ENCODE data around the gene PMP22.

DNA sequence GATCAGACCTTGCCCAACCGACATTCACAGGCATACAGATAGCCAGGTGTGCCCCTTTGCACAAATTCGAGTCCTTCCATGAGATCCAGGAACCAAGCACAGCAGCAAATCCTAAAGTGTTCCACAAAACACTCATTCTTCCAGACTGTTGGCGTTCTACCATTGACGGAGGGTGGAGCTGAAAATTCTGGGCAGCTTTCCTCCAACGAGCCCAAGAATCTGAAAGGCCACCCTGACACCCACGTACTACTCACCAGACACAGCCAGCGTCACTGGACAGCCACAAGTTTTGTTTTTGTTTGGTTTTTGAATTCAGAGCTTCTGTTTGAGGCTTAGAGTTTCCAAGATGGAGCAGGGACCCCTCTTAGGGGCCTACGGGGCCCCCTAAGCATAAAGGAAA, 83.8 kb downstream of the PMP22 start:
- TF ChIP-seq, protein P1, sequence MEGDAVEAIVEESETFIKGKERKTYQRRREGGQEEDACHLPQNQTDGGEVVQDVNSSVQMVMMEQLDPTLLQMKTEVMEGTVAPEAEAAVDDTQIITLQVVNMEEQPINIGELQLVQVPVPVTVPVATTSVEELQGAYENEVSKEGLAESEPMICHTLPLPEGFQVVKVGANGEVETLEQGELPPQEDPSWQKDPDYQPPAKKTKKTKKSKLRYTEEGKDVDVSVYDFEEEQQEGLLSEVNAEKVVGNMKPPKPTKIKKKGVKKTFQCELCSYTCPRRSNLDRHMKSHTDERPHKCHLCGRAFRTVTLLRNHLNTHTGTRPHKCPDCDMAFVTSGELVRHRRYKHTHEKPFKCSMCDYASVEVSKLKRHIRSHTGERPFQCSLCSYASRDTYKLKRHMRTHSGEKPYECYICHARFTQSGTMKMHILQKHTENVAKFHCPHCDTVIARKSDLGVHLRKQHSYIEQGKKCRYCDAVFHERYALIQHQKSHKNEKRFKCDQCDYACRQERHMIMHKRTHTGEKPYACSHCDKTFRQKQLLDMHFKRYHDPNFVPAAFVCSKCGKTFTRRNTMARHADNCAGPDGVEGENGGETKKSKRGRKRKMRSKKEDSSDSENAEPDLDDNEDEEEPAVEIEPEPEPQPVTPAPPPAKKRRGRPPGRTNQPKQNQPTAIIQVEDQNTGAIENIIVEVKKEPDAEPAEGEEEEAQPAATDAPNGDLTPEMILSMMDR (conservative IDR thresholded peaks at IDR 0.05): no peak
- TF ChIP-seq EZH2 (IDR thresholded peaks at IDR 0.05; ENCODE audit: low read depth): no peak

Measured in PC-9 (cell line).